Tibial nerve (tissue), 3 donors: ENCODE results near the gene CARTPT.

Source experiments
- CTCF ChIP-seq, 5 experiments: fragments of 200-600 bp in 3 of 5; fragments of 450-650 bp in 2 of 5; sonication (generic) in 3 of 5; IDR thresholded peaks; one replicate each; pipeline ENCODE4 v1.5.1; 2016 to 2019; ENCODE audit warnings: antibody characterized with exemption in 5 of 5, mild to moderate bottlenecking in 3 of 5, moderate library complexity in 2 of 5
- POLR2A ChIP-seq, 2 donors: fragments of 450-650 bp; IDR thresholded peaks; one replicate each; pipeline ENCODE4 v1.6.1; 2017; ENCODE audit warnings: antibody characterized with exemption in 2 of 2, mild to moderate bottlenecking in 2 of 2, moderate library complexity in 2 of 2

- TF ChIP-seq CTCF (IDR thresholded peaks at IDR 0.05) (no peak), POLR2A (IDR thresholded peaks at IDR 0.05) (no peak)
These were observed 32.3 kb downstream of the CARTPT start for GRCh38 chr5:71751422-71751821.
